ENCODE measurements around the gene TRAPPC6A. TPM values are rescaled to one million over a fixed set of nuclear protein-coding genes. Genes with fewer than 3 reads are reported as not detected.
A peak's percentile ranks its signal among the peaks of the same experiment; 100 is the strongest.

Gene TRAPPC6A
- total RNA-seq, 1 experiment from 2014 or later, result 18.3 TPM

DNA sequence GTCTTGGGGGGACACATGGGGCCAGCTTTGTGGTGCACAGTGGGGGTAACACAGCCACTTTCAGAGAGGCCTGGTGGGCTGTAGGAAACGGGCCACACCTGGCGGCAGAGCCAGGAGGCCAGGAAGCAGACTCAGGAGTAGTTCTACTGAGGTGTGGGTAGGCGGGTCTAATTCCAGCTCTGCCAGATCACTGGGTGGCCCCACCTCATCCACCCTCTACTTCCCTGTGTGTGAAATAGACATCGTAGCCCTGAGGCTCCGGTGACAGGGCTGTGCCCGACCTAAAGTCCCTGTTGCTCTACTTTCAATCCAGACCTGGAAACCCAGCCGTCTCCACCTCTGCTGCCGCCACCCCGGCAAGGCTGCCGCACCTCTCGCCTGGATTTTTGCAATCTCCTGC lies 21.3 kb downstream of the TRAPPC6A start:
- intact Hi-C loops (cut with micrococcal nuclease), result no loop called here
- H3K27ac ChIP-seq (ENCODE audit: low read length), result no peak overlapping the region
- no peaks in the 10 kb centered on the region for H3K9me3 ChIP-seq (ENCODE audit: low read length)
- no TSS peak for BruUV-seq (replicated peaks)
- peaks cover 15% of the 10 kb centered on the region for H3K4me1 ChIP-seq (ENCODE audit: insufficient read depth, low read length)
- no peaks in the 10 kb centered on the region for H4K20me1 ChIP-seq (ENCODE audit: low read length)
- no peak for DNase-seq
- TF ChIP-seq EZH2 (IDR thresholded peaks at IDR 0.05; ENCODE audit: low read length, unreplicated experiment) (no peak), EZH2phosphoT487 (IDR thresholded peaks at IDR 0.05; ENCODE audit: borderline replicate concordance, low read length) (no peak)
- TF ChIP-seq, protein P1, sequence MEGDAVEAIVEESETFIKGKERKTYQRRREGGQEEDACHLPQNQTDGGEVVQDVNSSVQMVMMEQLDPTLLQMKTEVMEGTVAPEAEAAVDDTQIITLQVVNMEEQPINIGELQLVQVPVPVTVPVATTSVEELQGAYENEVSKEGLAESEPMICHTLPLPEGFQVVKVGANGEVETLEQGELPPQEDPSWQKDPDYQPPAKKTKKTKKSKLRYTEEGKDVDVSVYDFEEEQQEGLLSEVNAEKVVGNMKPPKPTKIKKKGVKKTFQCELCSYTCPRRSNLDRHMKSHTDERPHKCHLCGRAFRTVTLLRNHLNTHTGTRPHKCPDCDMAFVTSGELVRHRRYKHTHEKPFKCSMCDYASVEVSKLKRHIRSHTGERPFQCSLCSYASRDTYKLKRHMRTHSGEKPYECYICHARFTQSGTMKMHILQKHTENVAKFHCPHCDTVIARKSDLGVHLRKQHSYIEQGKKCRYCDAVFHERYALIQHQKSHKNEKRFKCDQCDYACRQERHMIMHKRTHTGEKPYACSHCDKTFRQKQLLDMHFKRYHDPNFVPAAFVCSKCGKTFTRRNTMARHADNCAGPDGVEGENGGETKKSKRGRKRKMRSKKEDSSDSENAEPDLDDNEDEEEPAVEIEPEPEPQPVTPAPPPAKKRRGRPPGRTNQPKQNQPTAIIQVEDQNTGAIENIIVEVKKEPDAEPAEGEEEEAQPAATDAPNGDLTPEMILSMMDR (conservative IDR thresholded peaks at IDR 0.05; ENCODE audit: low read depth, low read length), result no peak
- no peak overlapping the region for H3K4me3 ChIP-seq (ENCODE audit: low read length)
- CTCF ChIA-PET, result no interaction called here
- no peak for ATAC-seq
- POLR2A ChIA-PET (ENCODE audit: unreplicated experiment), result no interaction called here
- no peaks in the 10 kb centered on the region for H3K9me2 ChIP-seq (replicated peaks; ENCODE audit: low read length)
- no peak overlapping the region for H3K4me2 ChIP-seq (ENCODE audit: low read length)
- H3F3A ChIP-seq (ENCODE audit: low read length, unreplicated experiment), result no peaks in the 10 kb centered on the region
- H3K36me3 ChIP-seq (ENCODE audit: low read depth, low read length), result no peaks in the 10 kb centered on the region
- H3K9ac ChIP-seq (ENCODE audit: low read length), result no peak overlapping the region
- H3K79me2 ChIP-seq (ENCODE audit: low read length), result no peaks in the 10 kb centered on the region
- no peaks in the 10 kb centered on the region for H3K27me3 ChIP-seq (ENCODE audit: low read length)
- no peak overlapping the region for H2AFZ ChIP-seq (ENCODE audit: low read length)

DNA sequence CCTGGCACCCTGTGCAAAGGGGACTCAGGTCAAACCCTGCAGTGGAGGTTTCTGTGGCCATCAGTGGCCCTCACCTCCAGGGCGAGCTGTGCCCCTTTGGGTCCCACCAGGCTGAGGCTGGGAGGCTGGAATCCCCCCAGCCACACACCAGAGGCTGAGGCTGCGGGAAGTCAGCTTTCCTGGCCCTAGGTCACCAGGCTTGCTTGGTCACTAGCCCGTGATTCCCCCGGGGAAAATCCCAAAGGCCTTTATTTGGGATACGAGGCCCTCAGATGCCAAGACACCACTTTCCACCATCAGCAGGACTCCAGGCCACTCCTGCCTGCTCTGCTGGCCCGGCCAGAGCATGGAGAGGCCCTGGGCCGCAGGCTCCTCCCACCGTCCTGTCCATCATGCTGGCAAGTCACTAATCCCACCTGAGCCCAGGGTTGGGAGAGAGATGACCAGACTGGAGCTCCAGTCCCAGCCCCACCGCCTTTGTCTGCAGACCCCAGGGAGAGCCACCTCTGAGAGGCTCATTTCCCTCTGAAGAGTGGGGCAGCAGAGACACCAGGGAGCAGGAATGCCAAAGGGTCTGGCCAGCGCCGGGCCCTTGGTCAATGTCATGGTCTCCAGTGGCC lies 21.9 kb downstream of the TRAPPC6A start:
- H3K9me2 ChIP-seq (replicated peaks; ENCODE audit: low read length), result no peaks in the 10 kb centered on the region
- no peaks in the 10 kb centered on the region for H3K9me3 ChIP-seq (ENCODE audit: low read length)
- no peaks in the 10 kb centered on the region for H3K27me3 ChIP-seq (ENCODE audit: low read length)
- TF ChIP-seq EZH2phosphoT487 (IDR thresholded peaks at IDR 0.05; ENCODE audit: borderline replicate concordance, low read length) (no peak), EZH2 (IDR thresholded peaks at IDR 0.05; ENCODE audit: low read length, unreplicated experiment) (no peak)
- TF ChIP-seq, protein P1 (conservative IDR thresholded peaks at IDR 0.05; ENCODE audit: low read depth, low read length), result no peak
- intact Hi-C loops (cut with micrococcal nuclease), result no loop called here
- ChIA-PET POLR2A (ENCODE audit: unreplicated experiment) (no interaction called here), CTCF (no interaction called here)
- no peak overlapping the region for H3K9ac ChIP-seq (ENCODE audit: low read length)
- H3K27ac ChIP-seq (ENCODE audit: low read length), result no peak overlapping the region
- no peak for DNase-seq
- no peak for ATAC-seq
- H3K4me1 ChIP-seq (ENCODE audit: insufficient read depth, low read length), result peaks cover 12% of the 10 kb centered on the region
- no peaks in the 10 kb centered on the region for H3F3A ChIP-seq (ENCODE audit: low read length, unreplicated experiment)
- H3K79me2 ChIP-seq (ENCODE audit: low read length), result no peaks in the 10 kb centered on the region
- H3K4me2 ChIP-seq (ENCODE audit: low read length), result no peak overlapping the region
- BruUV-seq (replicated peaks), result no TSS peak
- H3K36me3 ChIP-seq (ENCODE audit: low read depth, low read length), result no peaks in the 10 kb centered on the region
- no peak overlapping the region for H3K4me3 ChIP-seq (ENCODE audit: low read length)
- no peak overlapping the region for H2AFZ ChIP-seq (ENCODE audit: low read length)
- no peaks in the 10 kb centered on the region for H4K20me1 ChIP-seq (ENCODE audit: low read length)

- peak; percentile 46 for DNase-seq
- no peaks in the 10 kb centered on the region for H3F3A ChIP-seq (ENCODE audit: low read length, unreplicated experiment)
- POLR2A ChIA-PET (ENCODE audit: unreplicated experiment), result no interaction called here
- peak; percentile 25 for ATAC-seq
- CTCF ChIA-PET, result no interaction called here
- no peaks in the 10 kb centered on the region for H3K79me2 ChIP-seq (ENCODE audit: low read length)
- no peak overlapping the region for H3K9ac ChIP-seq (ENCODE audit: low read length)
- H4K20me1 ChIP-seq (ENCODE audit: low read length), result no peaks in the 10 kb centered on the region
- H3K36me3 ChIP-seq (ENCODE audit: low read depth, low read length), result no peaks in the 10 kb centered on the region
- H3K27ac ChIP-seq (ENCODE audit: low read length), result no peak overlapping the region
- intact Hi-C loops (cut with micrococcal nuclease), result no loop called here
- BruUV-seq (replicated peaks), result no TSS peak
- H3K27me3 ChIP-seq (ENCODE audit: low read length), result no peaks in the 10 kb centered on the region
- H3K4me3 ChIP-seq (ENCODE audit: low read length), result no peak overlapping the region
- no peak overlapping the region for H2AFZ ChIP-seq (ENCODE audit: low read length)
- TF ChIP-seq EZH2phosphoT487 (IDR thresholded peaks at IDR 0.05; ENCODE audit: borderline replicate concordance, low read length) (no peak), EZH2 (IDR thresholded peaks at IDR 0.05; ENCODE audit: low read length, unreplicated experiment) (no peak)
- TF ChIP-seq, protein P1 (conservative IDR thresholded peaks at IDR 0.05; ENCODE audit: low read depth, low read length), result no peak
- H3K9me3 ChIP-seq (ENCODE audit: low read length), result no peaks in the 10 kb centered on the region
- peaks cover 9% of the 10 kb centered on the region; the same call in 1 of the 2 replicates for H3K4me1 ChIP-seq (ENCODE audit: insufficient read depth, low read length)
- 0 out of 2 replicates have a peak overlapping the region, but pooled peaks have one; percentile 44 for H3K4me2 ChIP-seq (ENCODE audit: low read length)
- no peaks in the 10 kb centered on the region for H3K9me2 ChIP-seq (replicated peaks; ENCODE audit: low read length)
These were observed 23.8 kb downstream of the TRAPPC6A start for GRCh38 chr19:45154064-45154827.
